ENCODE results near the gene RNASEH1. TPM values are rescaled to one million over a fixed set of nuclear protein-coding genes. Genes with fewer than 3 reads are reported as not detected.

The RNASEH1 gene
- 21.8 and 23.4 TPM in 2 replicates for total RNA-seq

- DNase-seq (ENCODE audit: low read depth in 2 of 2): peak; percentile 99
These were observed at the start of gene RNASEH1 for GRCh38 chr2:3558205-3559014. RNASEH1 (minus strand) TSS chr2:3558333; CDS start chr2:3558260, 73 bp downstream.

- DNase-seq (ENCODE audit: low read depth in 2 of 2): no peak
These were observed 48.5 kb upstream of the RNASEH1 start for GRCh38 chr2:3606370-3607201.

- DNase-seq (ENCODE audit: low read depth in 2 of 2): no peak
These were observed 47.9 kb upstream of the RNASEH1 start for GRCh38 chr2:3606028-3606369.

GRCh38 chr2:3604991-3605961 lies 47.1 kb upstream of the RNASEH1 start:
- DNase-seq (ENCODE audit: low read depth in 2 of 2): peak in 1 of 2 donors; percentile 46

- no peak for DNase-seq (ENCODE audit: low read depth in 2 of 2)
These were observed 46.2 kb upstream of the RNASEH1 start for GRCh38 chr2:3604207-3604877.

- no peak for DNase-seq (ENCODE audit: low read depth in 2 of 2)
These were observed 45.5 kb upstream of the RNASEH1 start for GRCh38 chr2:3603536-3604206.

GRCh38 chr2:3602553-3603339 lies 44.6 kb upstream of the RNASEH1 start:
- no peak for DNase-seq (ENCODE audit: low read depth in 2 of 2)

GRCh38 chr2:3601561-3602271 lies 43.6 kb upstream of the RNASEH1 start:
- DNase-seq (ENCODE audit: low read depth in 2 of 2): no peak

GRCh38 chr2:3600256-3600855 lies 42.2 kb upstream of the RNASEH1 start:
- DNase-seq (ENCODE audit: low read depth in 2 of 2): no peak

GRCh38 chr2:3598912-3599854 lies 41.0 kb upstream of the RNASEH1 start:
- no peak for DNase-seq (ENCODE audit: low read depth in 2 of 2)

GRCh38 chr2:3598197-3598910 lies 40.2 kb upstream of the RNASEH1 start:
- no peak for DNase-seq (ENCODE audit: low read depth in 2 of 2)

GRCh38 chr2:3597567-3597966 lies 39.4 kb upstream of the RNASEH1 start:
- no peak for DNase-seq (ENCODE audit: low read depth in 2 of 2)

GRCh38 chr2:3596901-3597417 lies 38.8 kb upstream of the RNASEH1 start:
- no peak for DNase-seq (ENCODE audit: low read depth in 2 of 2)

GRCh38 chr2:3595985-3596384 lies 37.9 kb upstream of the RNASEH1 start:
- no peak for DNase-seq (ENCODE audit: low read depth in 2 of 2)

- DNase-seq (ENCODE audit: low read depth in 2 of 2): no peak
These were observed 37.3 kb upstream of the RNASEH1 start for GRCh38 chr2:3595404-3595803.

GRCh38 chr2:3594493-3595281 lies 36.6 kb upstream of the RNASEH1 start, which contains the start of gene COLEC11:
COLEC11 (plus strand) TSS chr2:3595112; CDS start chr2:3604341, 9,229 bp downstream.
- peak; percentile 52 to 70 for DNase-seq (ENCODE audit: low read depth in 2 of 2)
